Measurements from ENCODE around the gene METTL22.

DNA sequence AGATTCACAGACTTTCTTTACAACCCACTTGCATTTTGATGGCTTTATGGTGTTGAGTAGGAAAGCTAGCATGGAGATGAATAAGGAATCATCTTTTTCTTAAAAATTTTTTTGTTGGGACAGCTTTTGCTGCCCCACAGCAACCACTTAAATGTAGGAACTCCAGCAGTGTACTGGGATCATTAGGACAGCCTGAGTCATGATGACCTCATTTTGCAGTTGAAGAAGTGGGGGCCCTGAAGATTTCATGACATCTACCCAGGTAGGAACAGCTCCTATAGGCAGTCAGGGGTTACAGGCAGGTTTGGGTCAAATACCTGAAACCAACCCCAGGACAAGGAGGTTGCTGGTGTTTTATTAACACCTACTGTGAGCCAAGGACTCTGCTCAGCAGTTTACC is 2.1 kb downstream of the METTL22 start:
- TF ChIP-seq ESRRA (IDR thresholded peaks at IDR 0.05; ENCODE audit: borderline replicate concordance, low read length) (no peak), SMC3 (IDR thresholded peaks at IDR 0.05) (no peak), USF2 (IDR thresholded peaks at IDR 0.05) (no peak), EP300 (IDR thresholded peaks at IDR 0.05) (no peak), NR3C1 (IDR thresholded peaks at IDR 0.05) (no peak)
- TF ChIP-seq, protein P1, sequence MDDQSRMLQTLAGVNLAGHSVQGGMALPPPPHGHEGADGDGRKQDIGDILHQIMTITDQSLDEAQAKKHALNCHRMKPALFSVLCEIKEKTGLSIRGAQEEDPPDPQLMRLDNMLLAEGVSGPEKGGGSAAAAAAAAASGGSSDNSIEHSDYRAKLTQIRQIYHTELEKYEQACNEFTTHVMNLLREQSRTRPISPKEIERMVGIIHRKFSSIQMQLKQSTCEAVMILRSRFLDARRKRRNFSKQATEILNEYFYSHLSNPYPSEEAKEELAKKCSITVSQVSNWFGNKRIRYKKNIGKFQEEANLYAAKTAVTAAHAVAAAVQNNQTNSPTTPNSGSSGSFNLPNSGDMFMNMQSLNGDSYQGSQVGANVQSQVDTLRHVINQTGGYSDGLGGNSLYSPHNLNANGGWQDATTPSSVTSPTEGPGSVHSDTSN (IDR thresholded peaks at IDR 0.05): no peak
- TF ChIP-seq, protein P2, sequence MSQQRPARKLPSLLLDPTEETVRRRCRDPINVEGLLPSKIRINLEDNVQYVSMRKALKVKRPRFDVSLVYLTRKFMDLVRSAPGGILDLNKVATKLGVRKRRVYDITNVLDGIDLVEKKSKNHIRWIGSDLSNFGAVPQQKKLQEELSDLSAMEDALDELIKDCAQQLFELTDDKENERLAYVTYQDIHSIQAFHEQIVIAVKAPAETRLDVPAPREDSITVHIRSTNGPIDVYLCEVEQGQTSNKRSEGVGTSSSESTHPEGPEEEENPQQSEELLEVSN (IDR thresholded peaks at IDR 0.05; ENCODE audit: borderline replicate concordance, low read depth): no peak

Measured in A549 (cell line).